ENCODE data around the gene SNAI3.

SNAI3 gene

GRCh38 chr16:88703486-88704309 is 17.4 kb upstream of the SNAI3 start:
- peak; percentile 66 to 80 for DNase-seq

DNA sequence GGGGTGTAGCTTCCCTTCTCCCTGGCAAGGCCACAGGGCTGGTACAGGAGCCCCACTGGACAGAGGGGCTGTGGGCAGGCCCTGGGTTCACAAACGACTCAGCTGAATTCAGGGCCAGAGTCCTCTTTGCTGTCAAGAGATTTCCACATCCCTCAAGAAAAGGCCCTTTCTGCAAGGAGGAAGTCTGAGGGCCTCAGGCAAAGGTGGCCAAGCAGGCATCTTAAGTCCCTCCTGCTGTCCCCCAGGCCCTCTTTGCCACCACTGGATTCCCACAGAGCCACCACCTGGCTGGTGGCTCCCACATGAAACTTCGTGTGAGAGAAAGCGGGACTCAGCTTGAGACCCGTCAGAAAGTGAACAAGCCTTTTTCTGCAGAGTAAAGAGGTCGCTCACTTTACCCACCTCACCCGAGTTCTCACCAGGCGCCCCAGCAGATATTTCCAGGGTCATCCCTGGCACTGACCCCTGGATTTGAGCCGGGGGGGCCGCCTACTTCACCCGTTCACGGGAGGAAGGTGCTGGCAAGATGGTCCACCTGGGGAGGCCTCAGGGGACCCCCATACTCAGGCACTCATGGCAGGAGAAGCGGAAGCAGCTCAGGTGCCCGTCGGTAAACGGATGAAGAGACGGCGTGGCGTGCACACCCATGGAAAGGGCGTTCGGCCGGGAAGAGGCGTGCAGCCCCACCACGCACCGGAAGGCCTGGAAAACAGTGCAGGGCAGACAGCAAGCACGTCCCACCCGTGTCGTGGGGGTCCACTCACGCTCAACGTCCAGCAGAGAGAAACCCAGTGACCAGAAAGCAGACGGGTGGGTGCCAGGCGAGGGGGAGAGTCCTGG is 16.3 kb upstream of the SNAI3 start:
- DNase-seq: peak; percentile 47

DNA sequence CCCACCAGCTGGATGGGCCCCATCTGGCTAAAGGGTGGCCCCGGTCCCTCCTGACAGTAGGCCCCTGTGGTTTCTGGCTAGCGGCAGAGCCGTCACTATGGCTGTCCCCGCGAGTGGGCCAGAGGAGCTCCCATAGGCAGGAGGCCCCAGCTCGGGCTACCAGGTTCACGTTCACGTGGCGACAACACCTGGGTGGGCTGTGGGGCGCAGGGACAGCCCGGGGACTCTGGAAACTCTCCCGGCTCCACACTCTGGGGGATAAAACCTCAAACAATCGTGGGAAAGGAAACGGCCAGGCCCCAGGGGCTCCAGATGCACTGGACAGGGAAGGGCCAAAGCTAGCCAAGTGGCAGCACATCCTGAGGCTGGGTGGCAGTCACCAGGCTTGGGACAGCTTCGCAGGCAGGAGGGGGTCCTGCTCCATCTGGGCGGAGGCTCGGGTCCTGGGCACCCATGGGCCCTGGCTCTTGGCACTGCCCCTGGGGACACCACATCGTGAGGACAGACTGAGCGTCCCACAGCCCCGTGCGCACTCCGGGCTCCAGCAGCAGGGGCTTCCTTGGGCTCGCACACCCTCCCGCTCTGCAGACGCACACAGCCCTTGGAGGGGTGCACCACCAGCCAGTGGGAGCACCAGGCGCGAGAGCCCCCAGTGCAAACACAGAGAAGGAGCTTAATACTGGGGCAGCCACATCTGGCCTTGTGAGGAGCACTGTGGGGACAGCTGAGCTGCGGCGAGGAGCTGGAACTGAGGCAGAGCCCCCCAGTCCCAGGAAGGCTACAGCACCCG is 15.5 kb upstream of the SNAI3 start:
- no peak for DNase-seq

GRCh38 chr16:88700636-88701482 is 14.6 kb upstream of the SNAI3 start:
- DNase-seq: peak; percentile 83 to 88

GRCh38 chr16:88700322-88700635 is 14.0 kb upstream of the SNAI3 start:
- no peak for DNase-seq

DNA sequence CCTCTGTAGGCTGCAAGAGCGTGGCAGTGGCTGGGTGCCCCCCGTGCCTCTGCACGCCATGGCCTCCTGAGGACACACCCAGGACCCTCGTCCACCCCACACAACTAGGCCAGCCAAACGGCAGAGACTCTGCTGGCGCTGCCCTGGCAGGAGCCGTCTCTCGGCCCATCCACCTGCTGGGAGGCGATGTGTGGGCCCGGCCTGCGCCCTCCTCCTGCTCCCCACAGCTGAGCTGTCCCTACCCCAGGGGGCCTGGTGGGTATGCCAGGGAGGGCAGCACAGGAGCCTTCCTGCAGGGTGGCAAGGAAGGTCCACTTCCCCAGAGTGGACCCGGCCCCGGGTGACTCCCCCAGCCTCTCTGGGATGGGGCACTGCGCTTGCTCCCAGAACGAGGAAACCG is 12.9 kb upstream of the SNAI3 start:
- no peak for DNase-seq

DNA sequence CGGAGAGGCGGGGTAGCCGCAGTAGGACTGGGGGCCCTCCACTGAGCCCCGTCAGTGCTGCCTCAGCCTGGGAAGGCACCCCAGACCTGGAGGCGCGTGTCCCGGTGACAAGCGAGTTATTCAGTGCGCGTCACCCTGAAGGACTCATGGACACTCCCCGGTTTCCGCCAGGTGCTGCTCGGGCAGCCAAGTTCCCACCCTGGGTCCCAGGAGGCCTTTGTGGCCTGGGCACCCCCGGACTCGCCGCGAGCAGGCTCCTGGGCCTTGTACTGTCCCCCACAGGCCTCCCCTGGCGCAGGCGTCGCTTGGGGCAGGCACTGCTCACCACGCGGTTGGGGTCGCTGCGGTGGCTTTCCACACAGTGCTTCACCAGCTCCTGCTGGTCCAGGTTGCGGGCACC is 12.3 kb upstream of the SNAI3 start:
- no peak for DNase-seq

DNA sequence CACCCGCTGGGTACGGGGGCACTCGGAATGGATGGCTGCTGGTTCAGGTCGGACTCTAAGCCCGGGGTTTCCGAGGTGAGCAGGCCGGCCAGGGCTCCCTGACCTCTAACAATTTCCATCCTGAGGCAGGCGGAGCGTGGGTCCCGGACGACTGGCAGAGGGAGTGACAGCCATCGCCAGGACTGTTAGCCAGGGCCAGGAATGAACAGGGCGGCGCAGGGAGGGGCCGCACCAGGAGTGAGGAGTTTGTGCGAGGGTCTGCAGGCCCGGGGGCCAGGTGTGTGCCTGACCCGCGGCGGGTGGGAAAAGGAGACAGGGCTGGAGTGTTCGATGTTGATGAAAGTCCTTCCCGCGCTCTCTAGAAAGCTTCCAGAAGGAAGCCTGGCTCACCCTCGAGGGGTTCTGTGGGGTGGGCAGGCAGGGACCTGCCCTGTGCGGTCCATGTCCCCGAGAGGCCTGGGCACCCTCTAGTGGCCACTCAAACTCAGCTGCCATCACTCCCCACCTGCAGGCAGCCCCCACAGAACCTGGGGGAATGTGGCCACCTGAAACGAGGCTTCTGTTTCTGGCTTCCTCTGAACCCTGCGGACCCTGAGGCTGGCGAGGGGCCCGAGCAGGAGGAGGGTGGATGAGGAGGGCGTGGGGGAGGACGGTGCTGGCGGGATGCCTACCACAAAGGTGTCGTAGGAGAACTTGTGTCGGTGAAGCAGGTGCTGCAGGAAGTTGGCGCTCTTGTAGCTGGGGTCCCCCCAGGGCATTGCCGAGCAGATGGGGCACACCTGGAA is 11.7 kb upstream of the SNAI3 start:
- no peak for DNase-seq

- no peak for DNase-seq
Observed at GRCh38 chr16:88697116-88697830, 11.0 kb upstream of the SNAI3 start.

GRCh38 chr16:88696441-88696840 is 10.1 kb upstream of the SNAI3 start:
- no peak for DNase-seq

DNA sequence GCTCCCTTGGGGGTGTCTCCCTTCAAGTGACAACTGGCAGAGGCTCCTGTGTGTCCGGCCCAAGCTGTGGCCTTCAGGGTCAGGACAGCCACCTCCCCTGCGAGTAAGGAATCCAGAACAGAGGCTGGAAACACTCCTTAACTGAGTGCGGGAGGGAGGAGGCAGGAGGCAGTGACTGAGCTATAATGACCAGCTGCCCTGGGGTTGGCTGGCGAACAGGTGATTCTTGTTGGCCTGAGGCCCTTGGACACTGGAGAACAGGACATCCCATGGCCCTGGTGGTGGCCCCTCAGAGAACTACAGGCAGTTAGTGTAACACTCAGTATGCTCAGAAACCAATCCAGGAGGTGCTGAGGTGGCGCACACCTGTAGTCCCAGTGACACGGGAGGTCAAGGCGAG is 9.4 kb upstream of the SNAI3 start:
- no peak for DNase-seq

- DNase-seq: no peak
Observed at GRCh38 chr16:88695218-88695617, 8.9 kb upstream of the SNAI3 start.

DNA sequence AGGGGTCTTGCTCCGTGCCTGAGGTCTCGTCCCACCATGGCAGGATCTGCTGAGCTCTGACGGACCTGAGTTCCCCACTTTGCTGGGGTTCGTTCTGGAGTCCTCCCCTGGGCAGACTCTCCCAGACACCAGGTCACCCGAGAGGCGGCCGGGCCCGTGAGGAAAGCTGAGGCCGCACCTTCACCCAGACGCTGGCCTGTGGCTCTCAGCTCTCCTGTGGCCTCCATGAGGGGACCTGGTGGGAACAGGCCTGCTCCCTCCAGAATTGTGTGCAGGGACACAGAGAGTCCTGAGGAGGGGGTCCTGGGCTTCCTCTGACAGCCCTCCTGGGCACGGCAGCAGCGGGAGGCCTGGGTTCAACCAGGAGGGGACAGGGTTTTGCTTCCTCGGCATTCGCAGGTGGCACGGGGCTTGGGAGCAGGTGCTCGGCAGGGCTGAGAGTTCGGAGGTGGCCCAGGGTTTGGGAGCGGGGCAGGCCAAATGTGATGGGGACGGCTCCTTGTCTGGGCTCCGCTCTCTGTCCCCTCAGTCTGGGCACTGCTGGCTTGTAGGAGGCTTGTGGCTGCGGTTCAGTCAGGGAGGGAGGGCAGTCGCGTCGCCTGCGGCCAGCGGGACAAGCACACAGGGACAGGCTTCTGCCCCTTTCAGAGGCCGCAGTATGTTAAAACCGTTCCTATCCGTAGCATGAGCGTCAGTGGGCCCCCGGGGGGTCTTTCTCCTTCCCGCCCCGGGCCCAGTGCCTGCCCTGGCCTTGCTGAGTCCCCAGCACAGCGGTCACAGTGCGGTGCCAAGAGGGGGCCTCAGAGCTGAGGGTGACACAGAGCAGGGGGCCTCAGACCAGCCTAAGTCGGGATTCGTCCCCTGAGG is 8.1 kb upstream of the SNAI3 start:
- no peak for DNase-seq

GRCh38 chr16:88693420-88694177 is 7.3 kb upstream of the SNAI3 start:
- no peak for DNase-seq

DNA sequence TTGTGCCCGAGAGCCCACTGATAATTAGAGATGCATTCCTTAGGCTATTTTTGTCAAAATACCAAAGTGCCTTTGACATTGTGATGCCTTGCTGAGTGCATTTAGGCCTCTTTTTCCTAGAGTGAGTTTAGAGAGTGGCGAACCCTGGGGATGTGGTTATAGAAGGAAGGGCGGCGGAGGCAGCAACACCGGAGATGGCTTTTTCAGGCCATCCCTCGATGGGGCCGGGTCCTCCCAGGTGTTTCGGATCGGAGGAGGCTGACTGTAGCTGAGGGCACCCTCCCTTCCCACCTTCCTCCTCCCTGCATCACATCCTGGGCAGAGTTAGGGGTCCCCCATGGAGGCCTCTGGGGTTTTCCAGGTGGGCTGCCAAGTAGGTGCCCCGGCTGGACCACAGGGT is 6.6 kb upstream of the SNAI3 start:
- no peak for DNase-seq

DNA sequence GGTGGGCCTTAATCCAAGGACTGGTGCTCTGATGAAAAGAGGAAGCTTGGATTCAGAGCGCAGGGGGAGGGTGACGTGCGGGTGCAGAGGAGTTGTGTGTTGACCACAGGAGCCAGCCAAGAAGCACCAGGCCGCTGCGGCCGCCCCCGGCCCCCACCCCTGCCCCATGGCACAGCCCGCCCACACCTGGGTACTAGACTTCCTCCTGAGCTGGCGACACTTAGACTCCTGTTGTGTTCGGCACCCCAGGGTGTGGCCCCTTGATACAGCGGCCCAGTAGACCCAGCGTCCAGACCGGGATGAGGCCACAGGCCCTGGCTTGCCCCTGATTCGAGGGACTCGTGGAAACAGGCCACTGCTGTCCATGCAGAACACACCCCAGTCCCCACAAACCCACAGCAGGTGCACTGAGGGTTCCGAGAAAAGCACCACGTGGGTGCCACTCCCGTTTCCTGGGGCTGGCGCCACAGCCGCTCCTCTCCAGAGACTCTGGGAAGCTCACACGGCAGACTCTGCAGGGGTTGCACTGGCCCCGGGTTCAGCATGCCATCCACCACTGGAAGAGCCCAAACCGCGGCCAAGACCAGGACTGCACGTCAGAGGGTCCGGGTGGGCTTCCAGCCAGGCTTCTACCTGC is 5.7 kb upstream of the SNAI3 start:
- peak; percentile 78 to 92 for DNase-seq

DNA sequence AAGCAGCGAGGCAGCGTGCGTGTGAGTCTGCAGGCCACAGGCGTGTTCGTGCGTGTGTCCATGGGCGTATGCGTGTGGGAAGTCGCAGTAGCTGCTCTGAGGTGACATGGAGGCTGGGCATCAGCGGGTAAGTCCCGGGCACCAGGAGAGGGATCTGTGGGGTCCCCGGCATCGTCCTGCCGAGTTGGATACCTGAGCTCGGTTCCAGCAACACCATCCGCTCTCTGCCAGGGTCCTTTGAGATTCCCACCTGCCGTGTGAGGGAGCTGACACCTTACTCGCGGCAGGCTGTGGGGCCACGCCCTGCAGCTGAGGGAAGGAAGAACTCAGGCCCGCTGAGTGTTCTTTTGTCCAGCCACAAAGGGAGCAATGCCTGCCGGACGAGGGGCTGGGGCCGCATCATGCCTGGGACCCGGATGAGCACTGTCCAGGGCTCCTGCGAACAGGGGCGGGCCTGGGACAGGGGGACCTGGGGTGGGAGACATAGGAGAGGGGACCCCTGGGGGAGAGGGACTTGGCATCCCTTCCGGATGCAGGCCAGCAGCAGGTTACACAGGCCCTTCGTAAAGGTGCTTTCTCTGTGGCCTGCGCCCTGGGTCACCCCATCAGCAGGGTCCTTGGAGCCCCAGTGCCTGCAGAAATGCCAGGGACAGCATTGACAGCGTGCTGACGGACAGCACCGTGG is 5.0 kb upstream of the SNAI3 start:
- DNase-seq: no peak

All from inflammatory macrophage treated with lipopolysaccharide for 1 hour (primary cell).